HepG2 (cell line): ENCODE results near the gene BAG3. TPM values are rescaled to one million over a fixed set of nuclear protein-coding genes. Genes with fewer than 3 reads are reported as not detected.

ENCODE experiments used
- DPF2 ChIP-seq: sonication (generic); formaldehyde crosslinking; IDR thresholded peaks from 2 replicates; pipeline ENCODE4 v1.4.0; 2020; ENCODE audit warnings: mild to moderate bottlenecking, low read depth, missing genetic modification reagents, borderline replicate concordance
- HDAC1 ChIP-seq: sonication (generic); formaldehyde crosslinking; IDR thresholded peaks from 2 replicates; pipeline ENCODE4 v1.5.1; 2020; ENCODE audit warnings: mild to moderate bottlenecking, missing genetic modification reagents
- HMG20A ChIP-seq: IDR thresholded peaks from 2 replicates; pipeline ENCODE4 v1.6.1; 2016; ENCODE audit warnings: borderline replicate concordance
- HNF4G ChIP-seq, 2 experiments: sonication (generic) in 1 of 2; formaldehyde crosslinking in 1 of 2; IDR thresholded peaks; 2 replicates each; pipeline versions ENCODE4 v1.4.0 to v1.6.1; 2011 to 2020; ENCODE audit warnings: borderline replicate concordance in 2 of 2, low read depth in 2 of 2, mild to moderate bottlenecking in 2 of 2, low read length in 1 of 2, missing genetic modification reagents in 1 of 2, moderate library complexity in 1 of 2
- NCOR1 ChIP-seq: fragments of 200-600 bp; sonication (generic); IDR thresholded peaks from 2 replicates; pipeline ENCODE4 v1.7.0; 2017; ENCODE audit warnings: antibody characterized with exemption, low read length, borderline replicate concordance
- NR2F1 ChIP-seq, 2 experiments: fragments of 450-650 bp in 1 of 2; formaldehyde crosslinking in 1 of 2; IDR thresholded peaks; 2 replicates each; pipeline versions ENCODE4 v1.5.0 to v1.6.1; 2016 to 2020; ENCODE audit warnings: mild to moderate bottlenecking in 1 of 2, missing compliant biosample characterization in 1 of 2, missing genetic modification reagents in 1 of 2, moderate library complexity in 1 of 2
- NR2F2 ChIP-seq: IDR thresholded peaks from 2 replicates; pipeline ENCODE4 v1.6.1; 2012; ENCODE audit warnings: low read depth, inconsistent platforms, borderline replicate concordance
- RXRA ChIP-seq: sonication (generic); formaldehyde crosslinking; IDR thresholded peaks from 2 replicates; pipeline ENCODE4 v1.5.1; 2020; ENCODE audit warnings: missing genetic modification reagents
- SOX5 ChIP-seq: IDR thresholded peaks from 2 replicates; pipeline ENCODE4 v1.6.1; 2016; ENCODE audit warnings: borderline replicate concordance
- SRF ChIP-seq: IDR thresholded peaks from 2 replicates; pipeline ENCODE4 v1.6.1; 2011; ENCODE audit warnings: mild to moderate bottlenecking, low read depth, low read length, moderate library complexity
- ZNF317 ChIP-seq: sonication (generic); formaldehyde crosslinking; IDR thresholded peaks from 2 replicates; pipeline ENCODE4 v1.5.0; 2020; ENCODE audit warnings: mild to moderate bottlenecking, missing genetic modification reagents
- polyA plus RNA-seq, 8 experiments: library from polyadenylated mRNA; depleted of rRNA in 3 of 8; stranded (reverse) in 7 of 8; unstranded in 1 of 8; fragments of >200 nt; fragmentation: Illumina TruSeq in 4 of 8; extraction: Trizol in 4 of 8; gene quantifications; 2 replicates each; pipeline versions ENCODE4 v1.2.1 to v1.2.3, GENCODE V29; 2011 to 2016; ENCODE audit warnings: low read depth in 4 of 8, missing spikeins in 1 of 8, mixed read lengths in 1 of 8; ENCODE audit not compliant: insufficient read depth in 1 of 8
- total RNA-seq, 5 experiments: library from RNA; depleted of rRNA; stranded (reverse); fragments of >200 nt; fragmentation: Illumina TruSeq; extraction: Trizol; gene quantifications; 2 replicates each; pipeline ENCODE4 v1.2.3, GENCODE V29; 2016; ENCODE audit warnings: low read depth in 1 of 5
- TF ChIP-seq, protein P1 (sequence below): sonication (generic); formaldehyde crosslinking; IDR thresholded peaks from 2 replicates; pipeline ENCODE4 v1.5.0; 2020; ENCODE audit warnings: mild to moderate bottlenecking, missing genetic modification reagents, moderate library complexity
- TF ChIP-seq, protein P2 (sequence below): IDR thresholded peaks from 2 replicates; pipeline ENCODE4 v1.6.1; 2018; ENCODE audit warnings: missing genetic modification reagents, mild to moderate bottlenecking, missing compliant biosample characterization
- TF ChIP-seq, protein P3 (sequence below): sonication (generic); formaldehyde crosslinking; IDR thresholded peaks from 2 replicates; pipeline ENCODE4 v1.4.0; 2020; ENCODE audit warnings: missing genetic modification reagents, mild to moderate bottlenecking, borderline replicate concordance

The BAG3 gene
- total and polyA plus RNA-seq, 2 of the 13 experiments (the other 11 are each of a cell fraction or from before 2014, with no cell fraction given): 2.9 to 6.7 TPM

DNA sequence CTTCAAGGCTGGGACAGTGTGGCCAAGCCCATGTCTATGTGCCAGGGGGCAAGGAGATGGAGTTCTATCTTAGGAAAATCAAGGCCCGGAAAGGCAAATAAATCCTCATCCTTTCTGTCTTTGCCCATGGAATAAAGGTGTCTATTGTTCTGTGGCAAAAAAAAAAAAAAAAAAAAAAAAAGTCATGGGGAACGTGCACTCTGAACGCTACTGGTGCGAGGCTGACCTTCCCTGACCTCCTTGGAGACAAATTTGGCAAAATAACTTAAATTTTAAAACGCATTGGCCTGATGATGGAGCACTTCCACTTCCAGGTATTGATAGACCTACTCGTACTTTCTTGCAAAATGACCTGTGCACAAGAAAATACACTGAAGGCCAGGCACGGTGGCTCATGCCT lies 12.2 kb upstream of the BAG3 start (continued):
- TF ChIP-seq HNF4G (IDR thresholded peaks at IDR 0.05; ENCODE audit: borderline replicate concordance, low read depth, low read length) (0 out of 2 replicates have a peak, but pooled peaks have one; percentile 7), HNF4G (CRISPR knock-in tag; IDR thresholded peaks at IDR 0.05; ENCODE audit: borderline replicate concordance, low read depth) (no peak), HMG20A (no peak; the same call in 1 of the 2 replicates), SRF (0 out of 2 replicates have a peak, but pooled peaks have one; percentile 10), DPF2 (CRISPR knock-in tag) (no peak), HDAC1 (CRISPR knock-in tag) (0 out of 2 replicates have a peak, but pooled peaks have one; percentile 36), RXRA (CRISPR knock-in tag) (peak; percentile 65; the same call in 1 of the 2 replicates), NCOR1 (peak; percentile 35; the same call in 1 of the 2 replicates), NR2F2 (peak; percentile 75), SOX5 (CRISPR knock-in tag) (peak; percentile 47; the same call in 1 of the 2 replicates), NR2F1 (CRISPR knock-in tag; IDR thresholded peaks at IDR 0.05) (peak in 1 of 2 experiments; percentile 38; a peak in 1 of 4 replicates), ZNF317 (CRISPR knock-in tag) (no peak)
- TF ChIP-seq, protein P1, sequence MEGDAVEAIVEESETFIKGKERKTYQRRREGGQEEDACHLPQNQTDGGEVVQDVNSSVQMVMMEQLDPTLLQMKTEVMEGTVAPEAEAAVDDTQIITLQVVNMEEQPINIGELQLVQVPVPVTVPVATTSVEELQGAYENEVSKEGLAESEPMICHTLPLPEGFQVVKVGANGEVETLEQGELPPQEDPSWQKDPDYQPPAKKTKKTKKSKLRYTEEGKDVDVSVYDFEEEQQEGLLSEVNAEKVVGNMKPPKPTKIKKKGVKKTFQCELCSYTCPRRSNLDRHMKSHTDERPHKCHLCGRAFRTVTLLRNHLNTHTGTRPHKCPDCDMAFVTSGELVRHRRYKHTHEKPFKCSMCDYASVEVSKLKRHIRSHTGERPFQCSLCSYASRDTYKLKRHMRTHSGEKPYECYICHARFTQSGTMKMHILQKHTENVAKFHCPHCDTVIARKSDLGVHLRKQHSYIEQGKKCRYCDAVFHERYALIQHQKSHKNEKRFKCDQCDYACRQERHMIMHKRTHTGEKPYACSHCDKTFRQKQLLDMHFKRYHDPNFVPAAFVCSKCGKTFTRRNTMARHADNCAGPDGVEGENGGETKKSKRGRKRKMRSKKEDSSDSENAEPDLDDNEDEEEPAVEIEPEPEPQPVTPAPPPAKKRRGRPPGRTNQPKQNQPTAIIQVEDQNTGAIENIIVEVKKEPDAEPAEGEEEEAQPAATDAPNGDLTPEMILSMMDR (CRISPR knock-in tag): 0 out of 2 replicates have a peak, but pooled peaks have one; percentile 11
- TF ChIP-seq, protein P2, sequence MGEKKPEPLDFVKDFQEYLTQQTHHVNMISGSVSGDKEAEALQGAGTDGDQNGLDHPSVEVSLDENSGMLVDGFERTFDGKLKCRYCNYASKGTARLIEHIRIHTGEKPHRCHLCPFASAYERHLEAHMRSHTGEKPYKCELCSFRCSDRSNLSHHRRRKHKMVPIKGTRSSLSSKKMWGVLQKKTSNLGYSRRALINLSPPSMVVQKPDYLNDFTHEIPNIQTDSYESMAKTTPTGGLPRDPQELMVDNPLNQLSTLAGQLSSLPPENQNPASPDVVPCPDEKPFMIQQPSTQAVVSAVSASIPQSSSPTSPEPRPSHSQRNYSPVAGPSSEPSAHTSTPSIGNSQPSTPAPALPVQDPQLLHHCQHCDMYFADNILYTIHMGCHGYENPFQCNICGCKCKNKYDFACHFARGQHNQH (CRISPR knock-in tag): 0 out of 2 replicates have a peak, but pooled peaks have one; percentile 34
- TF ChIP-seq, protein P3, sequence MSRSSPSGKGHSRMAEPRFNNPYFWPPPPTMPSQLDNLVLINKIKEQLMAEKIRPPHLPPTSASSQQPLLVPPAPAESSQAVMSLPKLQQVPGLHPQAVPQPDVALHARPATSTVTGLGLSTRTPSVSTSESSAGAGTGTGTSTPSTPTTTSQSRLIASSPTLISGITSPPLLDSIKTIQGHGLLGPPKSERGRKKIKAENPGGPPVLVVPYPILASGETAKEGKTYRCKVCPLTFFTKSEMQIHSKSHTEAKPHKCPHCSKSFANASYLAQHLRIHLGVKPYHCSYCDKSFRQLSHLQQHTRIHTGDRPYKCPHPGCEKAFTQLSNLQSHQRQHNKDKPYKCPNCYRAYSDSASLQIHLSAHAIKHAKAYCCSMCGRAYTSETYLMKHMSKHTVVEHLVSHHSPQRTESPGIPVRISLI (CRISPR knock-in tag): peak; percentile 96
